ENCODE results near the gene NCOA1.

- no peak for TF ChIP-seq NRF1 (IDR thresholded peaks at IDR 0.05; ENCODE audit: low read depth, low read length)
- no peak for TF ChIP-seq YY1 (IDR thresholded peaks at IDR 0.05; ENCODE audit: low read depth)
- TF ChIP-seq MAX (IDR thresholded peaks at IDR 0.05; ENCODE audit: low read depth): no peak
- TF ChIP-seq RFX5 (IDR thresholded peaks at IDR 0.05; ENCODE audit: low read length): no peak
- TF ChIP-seq CTCF (IDR thresholded peaks at IDR 0.05): no peak
- no peak for TF ChIP-seq TEAD4 (IDR thresholded peaks at IDR 0.05; ENCODE audit: borderline replicate concordance, insufficient read depth)
- TF ChIP-seq USF1 (IDR thresholded peaks at IDR 0.05; ENCODE audit: borderline replicate concordance, low read depth): no peak
- TF ChIP-seq, protein P1, sequence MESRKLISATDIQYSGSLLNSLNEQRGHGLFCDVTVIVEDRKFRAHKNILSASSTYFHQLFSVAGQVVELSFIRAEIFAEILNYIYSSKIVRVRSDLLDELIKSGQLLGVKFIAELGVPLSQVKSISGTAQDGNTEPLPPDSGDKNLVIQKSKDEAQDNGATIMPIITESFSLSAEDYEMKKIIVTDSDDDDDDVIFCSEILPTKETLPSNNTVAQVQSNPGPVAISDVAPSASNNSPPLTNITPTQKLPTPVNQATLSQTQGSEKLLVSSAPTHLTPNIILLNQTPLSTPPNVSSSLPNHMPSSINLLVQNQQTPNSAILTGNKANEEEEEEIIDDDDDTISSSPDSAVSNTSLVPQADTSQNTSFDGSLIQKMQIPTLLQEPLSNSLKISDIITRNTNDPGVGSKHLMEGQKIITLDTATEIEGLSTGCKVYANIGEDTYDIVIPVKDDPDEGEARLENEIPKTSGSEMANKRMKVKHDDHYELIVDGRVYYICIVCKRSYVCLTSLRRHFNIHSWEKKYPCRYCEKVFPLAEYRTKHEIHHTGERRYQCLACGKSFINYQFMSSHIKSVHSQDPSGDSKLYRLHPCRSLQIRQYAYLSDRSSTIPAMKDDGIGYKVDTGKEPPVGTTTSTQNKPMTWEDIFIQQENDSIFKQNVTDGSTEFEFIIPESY (IDR thresholded peaks at IDR 0.05; ENCODE audit: borderline replicate concordance, low read depth): no peak
- no peak for TF ChIP-seq TAF1 (IDR thresholded peaks at IDR 0.05; ENCODE audit: borderline replicate concordance, low read depth, low read length)
- TF ChIP-seq JUND (IDR thresholded peaks at IDR 0.05): no peak
- TF ChIP-seq RAD21 (IDR thresholded peaks at IDR 0.05; ENCODE audit: low read length): no peak
These were observed 39.1 kb upstream of the NCOA1 start for GRCh38 chr2:24451805-24452501.
